H1 (cell line): ENCODE measurements around the gene THRB. TPM values are rescaled to one million over a fixed set of nuclear protein-coding genes. Genes with fewer than 3 reads are reported as not detected.

ENCODE experiments used
- CTCF ChIA-PET: fragments of 300-600 bp; sonication (Branson Sonifier 250); formaldehyde crosslinking; loops from one replicate; lab custom pipeline; 2021; ENCODE audit not compliant: partially characterized antibody; lab: Charles Lee
- POLR2A ChIA-PET: fragments of 300-600 bp; sonication (Branson Sonifier 250); formaldehyde crosslinking; loops from one replicate; lab custom pipeline; 2021; ENCODE audit warnings: inconsistent platforms; ENCODE audit not compliant: partially characterized antibody; lab: Charles Lee
- DNase-seq, 2 experiments: peaks; one replicate each; pipeline versions ENCODE4 v3.0.0 to v3.0.0-alpha.2; 2010 to 2022; ENCODE audit warnings: low spot score in 2 of 2, low read depth in 1 of 2, mixed read lengths in 1 of 2
- FAIRE-seq: peaks from 2 replicates; lab custom pipeline; 2011; peaks lifted over from hg19 to GRCh38; lab: Jason Lieb, UNC
- H2AFZ ChIP-seq: 2 replicates; pipeline ENCODE4 v1.8.1; 2012; ENCODE audit warnings: low read length, inconsistent platforms
- H2AK5ac ChIP-seq: 2 replicates; pipeline ENCODE4 v1.6.1; 2013; ENCODE audit warnings: low read depth, low read length
- H2BK120ac ChIP-seq: replicated peaks from 2 replicates; pipeline ENCODE3; 2013; ENCODE audit warnings: low read depth, low read length, inconsistent platforms
- H2BK12ac ChIP-seq: 2 replicates; pipeline ENCODE4 v1.6.1; 2013; ENCODE audit warnings: low read depth, low read length
- H2BK15ac ChIP-seq: 2 replicates; pipeline ENCODE4 v1.6.1; 2013; ENCODE audit warnings: low read length
- H2BK20ac ChIP-seq: 2 replicates; pipeline ENCODE4 v1.6.1; 2013; ENCODE audit warnings: low read length
- H2BK5ac ChIP-seq: 2 replicates; pipeline ENCODE4 v1.6.1; 2013; ENCODE audit warnings: low read depth, low read length
- H3K14ac ChIP-seq: 2 replicates; pipeline ENCODE4 v1.6.1; 2013; ENCODE audit warnings: inconsistent platforms; ENCODE audit not compliant: insufficient read length
- H3K18ac ChIP-seq: 2 replicates; pipeline ENCODE4 v1.6.1; 2013; ENCODE audit warnings: low read length; ENCODE audit errors: extremely low read depth
- H3K23ac ChIP-seq: 2 replicates; pipeline ENCODE4 v1.6.1; 2013; ENCODE audit warnings: inconsistent platforms; ENCODE audit not compliant: insufficient read length
- H3K23me2 ChIP-seq: 2 replicates; pipeline ENCODE4 v1.6.1; 2013; ENCODE audit warnings: low read depth, low read length
- H3K27ac ChIP-seq: 2 replicates; pipeline ENCODE4 v1.6.1; 2011; ENCODE audit warnings: low read depth, low read length, inconsistent platforms
- H3K27me3 ChIP-seq, 4 experiments: replicated peaks in 1 of 4; 1 replicate in 1 of 4; 2 replicates in 3 of 4; pipeline versions ENCODE4 v1.6.1 to v1.8.1; 2011 to 2013; ENCODE audit warnings: low read length in 3 of 4, mild to moderate bottlenecking in 3 of 4, inconsistent platforms in 2 of 4, mixed read lengths in 2 of 4, moderate library complexity in 1 of 4; ENCODE audit not compliant: control insufficient read depth in 3 of 4, insufficient read depth in 3 of 4; ENCODE audit errors: extremely low read depth in 1 of 4
- H3K36me3 ChIP-seq, 4 experiments: 2 replicates each; pipeline versions ENCODE4 v1.6.1 to v1.8.1; 2011 to 2013; ENCODE audit warnings: mild to moderate bottlenecking in 4 of 4, low read length in 3 of 4, moderate library complexity in 2 of 4, control low read depth in 1 of 4, inconsistent platforms in 1 of 4; ENCODE audit not compliant: insufficient read depth in 4 of 4, control insufficient read depth in 2 of 4
- H3K4ac ChIP-seq: replicated peaks from 2 replicates; pipeline ENCODE3; 2013; ENCODE audit warnings: low read length, low read depth, mixed read lengths, inconsistent platforms; ENCODE audit not compliant: insufficient read length
- H3K4me1 ChIP-seq, 4 experiments: replicated peaks in 1 of 4; 1 replicate in 1 of 4; 2 replicates in 3 of 4; pipeline versions ENCODE4 v1.6.1 to v1.8.1; 2011 to 2013; ENCODE audit warnings: low read length in 3 of 4, inconsistent platforms in 2 of 4, mixed read lengths in 1 of 4; ENCODE audit not compliant: insufficient read depth in 4 of 4, control insufficient read depth in 3 of 4
- H3K4me2 ChIP-seq, 2 experiments: 2 replicates each; pipeline versions ENCODE4 v1.6.1 to v1.8.1; 2011 to 2013; ENCODE audit warnings: low read depth in 2 of 2, low read length in 2 of 2, control low read depth in 1 of 2, inconsistent platforms in 1 of 2, mild to moderate bottlenecking in 1 of 2; ENCODE audit not compliant: insufficient read depth in 1 of 2
- H3K4me3 ChIP-seq, 4 experiments: fragments of 200-600, 300-600 bp in 1 of 4; sonication (generic), shearing (Covaris generic), sonication (Bioruptor Twin) in 1 of 4; 2 replicates each; pipeline versions ENCODE4 v1.5.1 to v1.8.1; 2011 to 2016; ENCODE audit warnings: low read length in 4 of 4, low read depth in 3 of 4, control low read depth in 2 of 4, inconsistent platforms in 2 of 4, mild to moderate bottlenecking in 2 of 4, mixed read lengths in 1 of 4, moderate library complexity in 1 of 4; ENCODE audit not compliant: insufficient read depth in 2 of 4; ENCODE audit errors: extremely low read depth in 1 of 4
- H3K56ac ChIP-seq: replicated peaks from 2 replicates; pipeline ENCODE3; 2013; ENCODE audit warnings: low read depth, mild to moderate bottlenecking, mixed read lengths, low read length, inconsistent platforms; ENCODE audit not compliant: insufficient read length
- H3K79me1 ChIP-seq: 2 replicates; pipeline ENCODE4 v1.6.1; 2013; ENCODE audit warnings: low read depth, low read length, control low read depth
- H3K79me2 ChIP-seq, 2 experiments: 2 replicates each; pipeline versions ENCODE4 v1.6.1 to v1.8.1; 2012 to 2013; ENCODE audit warnings: low read length in 2 of 2, mild to moderate bottlenecking in 2 of 2, inconsistent platforms in 1 of 2; ENCODE audit not compliant: insufficient read depth in 2 of 2, control insufficient read depth in 1 of 2
- H3K9ac ChIP-seq, 4 experiments: replicated peaks in 1 of 4; 1 replicate in 1 of 4; 2 replicates in 3 of 4; pipeline versions ENCODE4 v1.6.1 to v1.8.1; 2011 to 2013; ENCODE audit warnings: low read depth in 3 of 4, low read length in 3 of 4, control low read depth in 2 of 4, mild to moderate bottlenecking in 2 of 4, moderate library complexity in 2 of 4, inconsistent platforms in 1 of 4; ENCODE audit errors: extremely low read depth in 1 of 4
- H3K9me3 ChIP-seq, 2 experiments: 2 replicates each; pipeline versions ENCODE4 v1.6.1 to v1.8.1; 2012 to 2013; ENCODE audit warnings: mild to moderate bottlenecking in 2 of 2, moderate library complexity in 2 of 2, control low read depth in 1 of 2, inconsistent platforms in 1 of 2, low read depth in 1 of 2, low read length in 1 of 2, mixed read lengths in 1 of 2; ENCODE audit not compliant: insufficient read depth in 2 of 2
- H4K20me1 ChIP-seq, 2 experiments: replicated peaks in 1 of 2; 2 replicates each; pipeline versions ENCODE3 to v1.8.1; 2011 to 2013; ENCODE audit warnings: inconsistent platforms in 2 of 2, low read length in 2 of 2, mild to moderate bottlenecking in 1 of 2; ENCODE audit not compliant: insufficient read depth in 2 of 2, control insufficient read depth in 1 of 2
- H4K5ac ChIP-seq: 2 replicates; pipeline ENCODE4 v1.6.1; 2013; ENCODE audit warnings: low read length, low read depth, mixed read lengths, inconsistent platforms; ENCODE audit not compliant: insufficient read length
- H4K8ac ChIP-seq: 2 replicates; pipeline ENCODE4 v1.8.0; 2013; ENCODE audit warnings: mild to moderate bottlenecking, moderate library complexity, low read length, inconsistent platforms; ENCODE audit not compliant: insufficient read depth; ENCODE audit errors: extremely low read depth
- H4K91ac ChIP-seq: replicated peaks from 2 replicates; pipeline ENCODE3; 2013; ENCODE audit warnings: low read length, mixed read lengths, inconsistent platforms; ENCODE audit not compliant: insufficient read length
- KDM5A ChIP-seq: fragments of 200-600 bp; IDR thresholded peaks from 2 replicates; pipeline ENCODE4 v1.7.1; 2012; ENCODE audit warnings: mild to moderate bottlenecking, low read length, inconsistent platforms, mixed read lengths
- NANOG ChIP-seq: IDR thresholded peaks from 2 replicates; pipeline ENCODE4 v1.6.1; 2011; ENCODE audit warnings: low read length, low read depth, mild to moderate bottlenecking, inconsistent platforms; ENCODE audit not compliant: insufficient read depth, poor library complexity, severe bottlenecking
- TBP ChIP-seq: IDR thresholded peaks from 2 replicates; pipeline ENCODE4 v1.6.1; 2011; ENCODE audit warnings: low read depth, low read length, improper control_type of control experiment
- TEAD4 ChIP-seq: IDR thresholded peaks from 2 replicates; pipeline ENCODE4 v1.6.1; 2012; ENCODE audit warnings: low read depth, low read length, inconsistent platforms, mixed read lengths
- WGBS, 2 experiments: shearing (Covaris generic) in 1 of 2; methylation state at CpG; one replicate each; pipeline versions ENCODE4 v1.1.6 to v1.1.7; 2013 to 2015; ENCODE audit warnings: low lambda C conversion rate in 2 of 2, mixed read lengths in 2 of 2, inconsistent platforms in 1 of 2, low coverage in 1 of 2, missing lambda C conversion rate in 1 of 2; ENCODE audit not compliant: insufficient replicate concordance in 2 of 2, insufficient coverage in 1 of 2, insufficient read length in 1 of 2; ENCODE audit errors: extremely low coverage in 1 of 2, missing lambda C conversion rate in 1 of 2; 5-methylcytosine and 5-hydroxymethylcytosine counted together
- polyA plus RNA-seq, 7 experiments: library from polyadenylated mRNA; depleted of rRNA in 3 of 7; stranded (reverse) in 5 of 7; unstranded in 2 of 7; fragments of >200 nt in 5 of 7; fragments of 200-250 nt in 2 of 7; gene quantifications; 1 replicate in 5 of 7; 2 replicates in 1 of 7; 4 replicates in 1 of 7; pipeline versions ENCODE4 v1.2.1 to v1.2.3, GENCODE V29; 2011 to 2013; ENCODE audit warnings: missing spikeins in 2 of 7, mixed read lengths in 2 of 7
- total RNA-seq: library from RNA; stranded (reverse); fragmentation: NEBNext Ultra II Directional; extraction: Animal tissue kit (Norgen Biotek cat#: 25700); gene quantifications from 2 replicates; pipeline ENCODE4 v1.2.1, GENCODE V29; 2021
- TF ChIP-seq, protein P1 (sequence below): IDR thresholded peaks from 2 replicates; pipeline ENCODE4 v1.6.1; 2011; ENCODE audit warnings: low read depth, mild to moderate bottlenecking, low read length; ENCODE audit not compliant: insufficient read depth

Gene THRB
- total and polyA plus RNA-seq, 2 of the 8 experiments (the other 6 are each of a cell fraction or from before 2014, with no cell fraction given) = 0.98 to 3.9 TPM

DNA sequence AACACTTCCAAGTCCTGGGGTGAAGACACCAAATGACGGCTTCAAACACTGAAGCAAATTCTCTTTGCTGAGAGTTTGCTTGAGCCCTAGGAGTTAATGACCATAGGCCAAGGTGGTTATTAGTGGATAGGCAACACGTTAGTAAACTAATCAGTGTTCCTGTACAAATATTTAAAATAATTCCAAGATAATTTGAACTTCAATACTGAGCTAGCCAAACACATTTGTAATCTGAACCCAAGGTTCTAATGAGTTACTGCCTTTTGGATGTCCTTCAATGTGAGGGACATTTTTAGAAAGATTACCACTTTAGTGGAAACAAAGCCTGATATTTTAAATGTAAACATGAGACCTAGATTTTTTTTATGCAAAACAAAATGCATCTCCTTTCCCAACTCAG, 94.6 kb downstream of the THRB start:
- Histone ChIP-seq H3K23me2 (no peaks in the 10 kb centered on the region), H4K20me1 (peaks cover 0 to 2% of the 10 kb centered on the region in 2 experiments), H4K91ac (no peak overlapping the region), H3K79me1 (no peaks in the 10 kb centered on the region), H3K27me3 (peaks cover 0 to 6% (median 2%) of the 10 kb centered on the region in 4 experiments; a peak in 4 of 7 replicates), H3K14ac (no peak overlapping the region), H3K56ac (no peak overlapping the region), H3K9ac (no peak overlapping the region), H2BK12ac (no peak overlapping the region), H3K4me1 (peaks cover 0 to 3% (median 1%) of the 10 kb centered on the region in 4 experiments; a peak in 3 of 7 replicates), H2AFZ (no peak overlapping the region), H3K4me3 (no peak overlapping the region), H4K5ac (no peak overlapping the region), H3K9me3 (no peaks in the 10 kb centered on the region), H3K27ac (no peak overlapping the region), H2BK20ac (no peak overlapping the region), H3K36me3 (no peaks in the 10 kb centered on the region), H3K4me2 (no peak overlapping the region), H3K79me2 (no peaks in the 10 kb centered on the region), H2BK120ac (no peak overlapping the region), H4K8ac (no peak overlapping the region), H2BK15ac (no peak overlapping the region), H3K4ac (no peak overlapping the region), H2AK5ac (no peak overlapping the region), H3K18ac (no peak overlapping the region), H3K23ac (no peak overlapping the region), H2BK5ac (no peak overlapping the region)
- DNase-seq (no peak), FAIRE-seq (no peak)
- ChIA-PET POLR2A (no interaction called here), CTCF (interaction anchor here (1.0 to 1.2 kb wide), 2 partner anchors 15 to 135 kb away, joined by 3 read pairs; no protein-coding TSS in a partner anchor)
- 79% methylated on average over 2 of the region's 2 CpGs; no CpG with 5 or more reads in 1 of the 2 experiments for WGBS, 2 experiments
- TF ChIP-seq TEAD4 = no peak
- TF ChIP-seq NANOG = no peak
- no peak for TF ChIP-seq KDM5A
- no peak for TF ChIP-seq TBP
- TF ChIP-seq, protein P1, sequence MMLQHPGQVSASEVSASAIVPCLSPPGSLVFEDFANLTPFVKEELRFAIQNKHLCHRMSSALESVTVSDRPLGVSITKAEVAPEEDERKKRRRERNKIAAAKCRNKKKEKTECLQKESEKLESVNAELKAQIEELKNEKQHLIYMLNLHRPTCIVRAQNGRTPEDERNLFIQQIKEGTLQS = no peak
